Parathyroid adenoma (tissue), 2 donors: ENCODE data around the gene GGPS1.

Experiments
- H2AFZ ChIP-seq: fragments of 300-600 bp; sonication (generic); one replicate; pipeline ENCODE4 v1.7.0; 2017; ENCODE audit warnings: antibody characterized with exemption, mild to moderate bottlenecking
- H3K27ac ChIP-seq: fragments of 300-600 bp; sonication (generic); one replicate; pipeline ENCODE4 v1.7.0; 2017
- H3K27me3 ChIP-seq: fragments of 300-600 bp; sonication (generic); one replicate; pipeline ENCODE4 v1.7.0; 2017; ENCODE audit warnings: low read length; ENCODE audit not compliant: control insufficient read depth, insufficient read depth
- H3K36me3 ChIP-seq: fragments of 300-600 bp; sonication (generic); one replicate; pipeline ENCODE4 v1.7.0; 2017; ENCODE audit warnings: low read length; ENCODE audit not compliant: control insufficient read depth, insufficient read depth
- H3K4me1 ChIP-seq: fragments of 300-600 bp; sonication (generic); one replicate; pipeline ENCODE4 v1.7.0; 2017; ENCODE audit warnings: control low read depth
- H3K4me2 ChIP-seq: fragments of 300-600 bp; sonication (generic); one replicate; pipeline ENCODE4 v1.7.0; 2017; ENCODE audit warnings: low read length
- H3K4me3 ChIP-seq: fragments of 300-600 bp; sonication (generic); one replicate; pipeline ENCODE4 v1.7.0; 2017; ENCODE audit warnings: low read depth, low read length
- H3K79me2 ChIP-seq: fragments of 300-600 bp; sonication (generic); one replicate; pipeline ENCODE4 v1.7.0; 2017; ENCODE audit warnings: control low read depth
- H3K9ac ChIP-seq: fragments of 300-600 bp; sonication (generic); one replicate; pipeline ENCODE4 v1.7.0; 2017; ENCODE audit warnings: mild to moderate bottlenecking
- H3K9me3 ChIP-seq: fragments of 300-600 bp; sonication (generic); one replicate; pipeline ENCODE4 v1.7.0; 2017; ENCODE audit warnings: low read length; ENCODE audit not compliant: control insufficient read depth
- CTCF ChIP-seq: fragments of 300-600 bp; sonication (generic); IDR thresholded peaks from one replicate; pipeline ENCODE4 v1.7.0; 2017; ENCODE audit warnings: antibody characterized with exemption, mild to moderate bottlenecking
- donor health status: primary hyperparathyroidism.

Gene GGPS1

GRCh38 chr1:235331401-235331800 lies 3.0 kb downstream of the GGPS1 start:
- Histone ChIP-seq H3K27ac (no peak overlapping the region), H3K9me3 (no peaks in the 10 kb centered on the region), H3K27me3 (no peaks in the 10 kb centered on the region), H3K4me2 (no peak overlapping the region), H3K4me3 (no peak overlapping the region), H3K9ac (no peak overlapping the region), H2AFZ (no peak overlapping the region), H3K36me3 (no peaks in the 10 kb centered on the region), H3K4me1 (peaks cover 4% of the 10 kb centered on the region), H3K79me2 (peaks cover 31% of the 10 kb centered on the region)
- no peak for TF ChIP-seq CTCF

GRCh38 chr1:235336903-235337302 lies 8.5 kb downstream of the GGPS1 start:
- no peak for TF ChIP-seq CTCF
- H3K27me3 ChIP-seq, result no peaks in the 10 kb centered on the region
- H3K4me2 ChIP-seq, result no peak overlapping the region
- no peaks in the 10 kb centered on the region for H3K36me3 ChIP-seq
- H3K79me2 ChIP-seq, result peaks cover 29% of the 10 kb centered on the region
- H3K9ac ChIP-seq, result no peak overlapping the region
- no peaks in the 10 kb centered on the region for H3K9me3 ChIP-seq
- no peak overlapping the region for H2AFZ ChIP-seq
- no peaks in the 10 kb centered on the region for H3K4me1 ChIP-seq
- no peak overlapping the region for H3K4me3 ChIP-seq
- no peak overlapping the region for H3K27ac ChIP-seq

- H3K4me2 ChIP-seq, result no peak overlapping the region
- no peak overlapping the region for H3K27ac ChIP-seq
- H2AFZ ChIP-seq, result no peak overlapping the region
- H3K4me3 ChIP-seq, result no peak overlapping the region
- no peak overlapping the region for H3K9ac ChIP-seq
- H3K27me3 ChIP-seq, result no peaks in the 10 kb centered on the region
- no peaks in the 10 kb centered on the region for H3K36me3 ChIP-seq
- no peak for TF ChIP-seq CTCF
- peaks cover 14% of the 10 kb centered on the region for H3K79me2 ChIP-seq
- no peaks in the 10 kb centered on the region for H3K4me1 ChIP-seq
- no peaks in the 10 kb centered on the region for H3K9me3 ChIP-seq
Observed at GRCh38 chr1:235339746-235340145, 11.4 kb downstream of the GGPS1 start.

- Histone ChIP-seq H3K4me3 (no peak overlapping the region), H3K9me3 (no peaks in the 10 kb centered on the region), H3K79me2 (peaks cover 4% of the 10 kb centered on the region), H3K27me3 (no peaks in the 10 kb centered on the region), H3K9ac (no peak overlapping the region), H3K27ac (no peak overlapping the region), H3K36me3 (no peaks in the 10 kb centered on the region), H3K4me2 (no peak overlapping the region), H2AFZ (no peak overlapping the region), H3K4me1 (no peaks in the 10 kb centered on the region)
- TF ChIP-seq CTCF, result no peak
Observed at GRCh38 chr1:235341334-235341733, 13.0 kb downstream of the GGPS1 start.

- H3K36me3 ChIP-seq, result no peaks in the 10 kb centered on the region
- TF ChIP-seq CTCF, result no peak
- H3K27ac ChIP-seq, result no peak overlapping the region
- peaks cover 4% of the 10 kb centered on the region for H3K79me2 ChIP-seq
- no peaks in the 10 kb centered on the region for H3K4me1 ChIP-seq
- H3K9ac ChIP-seq, result no peak overlapping the region
- no peaks in the 10 kb centered on the region for H3K27me3 ChIP-seq
- H2AFZ ChIP-seq, result no peak overlapping the region
- no peak overlapping the region for H3K4me3 ChIP-seq
- H3K9me3 ChIP-seq, result no peaks in the 10 kb centered on the region
- H3K4me2 ChIP-seq, result no peak overlapping the region
Observed at GRCh38 chr1:235342039-235342438, 13.7 kb downstream of the GGPS1 start.
